Left hindlimb (tissue), 1 donor: Measurements from ENCODE around the gene MVK.

Experiments used
- DNase-seq: peaks from one replicate; pipeline ENCODE4 v3.0.0-alpha.2; 2018

The MVK gene

DNA sequence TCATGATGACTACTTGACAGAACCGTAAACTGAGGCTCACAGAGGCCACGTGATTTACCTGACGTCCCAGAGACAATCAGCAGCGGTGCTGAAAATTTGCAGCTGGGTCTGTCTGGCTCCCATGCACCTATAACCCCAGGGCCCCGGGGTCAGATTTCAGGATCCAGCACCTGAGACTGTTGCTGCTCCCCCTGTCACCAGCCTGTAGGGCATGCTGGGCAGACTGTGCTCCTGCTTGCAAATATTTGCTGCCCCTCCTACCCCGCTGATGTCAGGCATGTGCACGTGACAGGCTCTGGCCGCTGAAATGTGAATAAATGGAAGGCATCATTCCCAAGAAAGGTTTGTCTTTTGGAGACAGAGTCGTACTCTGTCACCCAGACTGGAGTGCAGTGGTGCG lies 6.3 kb upstream of the MVK start:
- no peak for DNase-seq

DNA sequence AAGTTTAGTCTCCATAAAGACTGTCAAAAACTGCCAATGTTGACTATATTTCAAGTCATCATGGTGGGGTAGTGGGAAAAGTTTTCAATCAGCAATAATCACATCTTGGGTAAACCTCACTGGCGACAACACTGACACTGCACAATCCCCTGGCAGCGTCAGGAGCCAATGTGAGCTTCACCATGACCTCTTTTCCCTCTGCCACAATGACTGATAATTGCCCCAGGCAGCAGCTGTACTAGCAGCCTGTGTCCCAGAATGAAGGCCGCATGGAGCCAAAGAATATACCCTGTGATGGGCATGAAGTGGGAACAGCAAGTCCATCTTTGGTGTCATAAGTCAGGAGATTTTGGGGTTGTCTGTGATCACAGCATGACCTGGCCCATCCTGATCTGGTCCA lies 5.6 kb upstream of the MVK start:
- DNase-seq, result no peak

DNA sequence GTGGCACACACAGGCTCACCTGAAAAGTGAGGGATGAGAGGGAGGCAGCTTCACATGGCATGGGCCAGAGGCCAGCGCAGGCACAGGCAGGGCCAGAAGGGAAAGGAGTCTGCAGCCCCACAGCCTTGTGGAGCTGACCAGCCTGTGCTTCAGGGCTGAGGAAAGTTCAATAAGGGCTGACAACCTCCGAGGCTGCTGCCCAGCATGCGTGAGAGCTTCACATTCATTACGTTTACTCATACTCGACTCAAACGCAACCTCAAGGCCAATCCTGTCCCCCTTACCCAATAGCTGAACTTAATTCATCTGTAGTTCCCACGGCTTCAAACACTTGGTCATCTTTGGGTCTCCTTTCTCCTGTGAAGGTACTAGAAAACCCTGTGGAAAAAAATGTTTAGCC lies 5.1 kb upstream of the MVK start:
- DNase-seq, result no peak

DNA sequence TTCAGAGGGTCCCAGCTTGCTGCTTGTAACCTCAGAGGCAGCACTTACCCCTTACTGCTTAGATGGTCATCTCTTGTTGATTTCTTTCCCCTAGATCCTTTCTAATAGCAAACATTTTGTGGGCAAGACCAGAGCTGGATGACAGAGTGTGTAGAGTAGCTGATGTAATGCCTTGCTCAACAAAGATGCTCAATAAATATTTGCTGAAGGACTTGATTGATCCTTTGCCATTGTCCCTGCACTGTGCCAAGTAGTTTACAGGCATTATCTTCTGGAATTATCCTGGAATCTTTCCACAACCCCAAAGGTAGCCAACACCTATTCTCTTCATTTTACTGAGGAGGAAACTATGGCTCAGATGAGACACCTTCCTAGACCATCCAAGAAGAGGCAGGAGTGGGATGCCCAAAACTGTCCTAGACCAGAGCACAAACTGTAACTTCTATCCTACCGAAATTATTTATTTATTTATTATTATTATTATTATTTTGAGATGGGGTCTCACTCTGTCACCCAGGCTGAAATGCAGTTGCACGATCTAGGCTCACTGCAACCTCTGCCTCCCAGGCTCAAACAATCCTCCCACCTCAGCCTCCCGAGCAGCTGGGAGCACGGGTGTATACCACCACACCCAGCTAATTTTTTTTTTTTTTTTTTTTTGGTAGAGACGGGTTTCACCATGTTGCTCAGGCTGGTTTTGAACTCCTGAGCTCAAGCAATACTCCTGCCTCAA lies 1.7 kb upstream of the MVK start:
- no peak for DNase-seq

DNA sequence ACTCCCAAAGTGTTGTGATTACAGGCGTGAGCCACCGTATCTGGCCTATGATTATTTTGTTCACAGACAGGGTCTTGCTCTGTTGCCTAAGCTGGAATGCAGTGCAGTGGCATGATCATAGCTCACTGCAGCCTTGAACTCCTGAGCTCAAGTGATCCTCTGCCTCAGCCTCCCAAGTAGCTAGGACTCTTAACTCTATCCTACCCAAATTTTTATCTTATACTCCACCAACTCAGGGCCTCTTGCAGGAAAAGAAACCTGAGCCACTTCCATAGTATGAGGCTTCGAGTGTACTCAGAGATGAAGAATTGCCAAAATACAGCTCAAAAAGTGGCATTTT lies 1.1 kb upstream of the MVK start:
- no peak for DNase-seq

DNA sequence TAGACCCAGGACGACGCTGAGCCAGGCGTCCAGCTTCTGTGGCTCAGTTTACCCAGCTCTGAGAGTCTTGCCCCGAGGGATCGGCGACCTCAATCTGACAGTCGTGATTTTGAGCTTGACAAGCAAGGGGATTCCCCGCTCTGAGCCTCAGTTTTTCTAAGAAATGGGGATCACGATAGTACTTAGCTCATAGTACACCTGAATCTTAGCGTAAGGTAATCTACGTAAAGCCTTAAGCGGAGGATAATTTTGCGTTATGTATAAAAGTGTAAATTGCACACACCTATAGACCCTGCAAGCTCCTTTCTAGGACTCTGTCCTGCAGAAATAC lies 285 bp downstream of the MVK start:
- DNase-seq, result no peak

DNA sequence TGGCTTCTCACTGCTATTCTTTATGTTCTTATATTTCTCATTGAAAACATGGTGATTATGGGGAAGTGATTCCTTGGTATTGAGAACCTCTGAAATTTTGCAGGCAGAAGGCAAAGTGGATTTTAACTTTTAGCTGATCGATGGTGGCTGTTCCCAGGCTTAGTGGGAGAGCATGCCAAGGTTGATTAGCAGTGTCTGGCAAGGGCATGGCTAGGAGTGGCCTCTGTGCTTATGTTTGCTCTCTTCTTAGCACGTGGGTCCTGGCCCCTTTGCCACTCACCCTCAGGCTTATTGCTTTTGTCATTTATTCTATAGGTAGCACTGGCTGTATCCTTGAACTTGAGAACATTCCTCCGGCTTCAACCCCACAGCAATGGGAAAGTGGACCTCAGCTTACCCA lies 2.1 kb downstream of the MVK start:
- no peak for DNase-seq

DNA sequence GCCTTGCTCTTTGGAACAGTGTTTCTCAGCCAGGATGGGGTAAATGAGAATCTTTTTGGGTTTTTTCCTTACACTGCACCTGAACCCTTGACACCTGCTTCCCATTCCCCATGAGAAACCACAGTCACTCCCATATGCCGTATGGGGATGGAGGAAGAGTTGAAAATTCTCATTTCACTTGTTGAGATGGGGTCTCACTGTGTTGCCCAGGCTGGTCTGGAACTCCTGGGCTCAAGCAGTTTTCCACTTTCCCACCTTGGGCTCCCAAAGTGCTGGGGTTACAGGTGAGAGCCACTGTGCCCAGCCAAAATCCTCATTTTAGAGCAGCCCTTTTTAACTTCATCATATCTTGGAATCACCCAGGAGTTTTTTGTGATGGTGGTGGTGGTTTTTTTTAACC lies 3.7 kb downstream of the MVK start:
- no peak for DNase-seq

DNA sequence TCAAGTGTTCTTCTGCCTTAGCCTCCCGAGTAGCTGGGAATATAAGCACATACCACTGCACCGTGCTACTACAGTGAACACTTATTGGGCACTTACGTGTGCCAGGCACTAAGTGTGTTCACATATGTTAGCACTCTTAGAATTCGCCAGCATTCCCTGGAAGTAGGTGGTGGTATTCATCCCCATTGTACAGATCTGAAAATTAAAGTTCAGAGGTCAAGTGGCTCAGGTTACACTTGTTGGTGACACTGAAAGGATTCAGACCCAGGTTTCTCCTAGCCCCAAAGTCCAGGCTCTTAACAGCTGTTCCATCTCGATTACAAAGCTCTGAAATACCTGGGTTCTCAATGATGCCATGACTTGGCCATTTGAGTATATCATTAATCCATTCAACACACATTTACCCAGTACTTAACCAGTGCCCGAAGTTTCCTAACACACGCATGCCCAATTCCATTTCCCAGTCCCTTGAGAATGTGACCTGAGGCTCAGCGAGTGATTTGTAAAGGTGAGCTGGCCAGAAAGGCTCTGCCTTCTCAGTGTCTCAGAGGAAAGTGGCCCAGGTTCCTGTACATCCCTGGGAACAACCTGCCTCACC lies 4.8 kb downstream of the MVK start:
- no peak for DNase-seq

DNA sequence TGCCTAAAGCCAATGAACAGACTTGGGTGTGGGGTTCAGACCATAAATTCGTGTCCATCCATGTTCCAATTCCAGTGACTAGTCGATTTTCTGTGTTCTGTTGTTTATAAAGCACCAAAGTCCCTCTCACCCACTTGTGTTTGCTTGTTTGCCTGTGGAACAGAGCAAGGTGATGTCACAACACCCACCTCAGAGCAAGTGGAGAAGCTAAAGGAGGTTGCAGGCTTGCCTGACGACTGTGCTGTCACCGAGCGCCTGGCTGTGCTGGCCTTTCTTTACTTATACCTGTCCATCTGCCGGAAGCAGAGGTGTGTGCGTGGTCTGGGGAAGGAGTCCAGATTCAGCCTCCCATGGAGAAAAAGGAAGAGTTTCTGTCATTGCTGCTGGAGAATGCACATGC lies 6.0 kb downstream of the MVK start:
- DNase-seq, result no peak

DNA sequence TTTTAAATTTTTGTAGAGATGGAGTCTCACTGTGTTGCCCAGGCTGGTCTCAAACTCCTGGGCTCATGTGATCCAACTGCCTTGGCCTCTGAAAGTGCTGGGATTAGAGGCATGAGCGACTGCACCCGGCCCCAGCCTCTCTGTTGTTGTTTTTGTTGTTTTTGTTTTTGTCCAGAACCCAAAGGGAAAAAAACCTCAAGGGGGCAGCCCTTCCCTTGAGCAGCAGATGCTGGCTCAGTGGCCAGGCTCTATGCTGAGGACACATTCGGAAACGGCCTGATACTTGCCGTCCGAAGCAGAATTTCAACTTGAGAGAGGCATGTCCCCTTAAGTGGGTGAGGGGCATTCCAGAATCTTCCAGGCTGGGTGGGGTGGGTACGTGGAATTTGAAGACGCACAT lies 6.7 kb downstream of the MVK start:
- DNase-seq, result no peak

DNA sequence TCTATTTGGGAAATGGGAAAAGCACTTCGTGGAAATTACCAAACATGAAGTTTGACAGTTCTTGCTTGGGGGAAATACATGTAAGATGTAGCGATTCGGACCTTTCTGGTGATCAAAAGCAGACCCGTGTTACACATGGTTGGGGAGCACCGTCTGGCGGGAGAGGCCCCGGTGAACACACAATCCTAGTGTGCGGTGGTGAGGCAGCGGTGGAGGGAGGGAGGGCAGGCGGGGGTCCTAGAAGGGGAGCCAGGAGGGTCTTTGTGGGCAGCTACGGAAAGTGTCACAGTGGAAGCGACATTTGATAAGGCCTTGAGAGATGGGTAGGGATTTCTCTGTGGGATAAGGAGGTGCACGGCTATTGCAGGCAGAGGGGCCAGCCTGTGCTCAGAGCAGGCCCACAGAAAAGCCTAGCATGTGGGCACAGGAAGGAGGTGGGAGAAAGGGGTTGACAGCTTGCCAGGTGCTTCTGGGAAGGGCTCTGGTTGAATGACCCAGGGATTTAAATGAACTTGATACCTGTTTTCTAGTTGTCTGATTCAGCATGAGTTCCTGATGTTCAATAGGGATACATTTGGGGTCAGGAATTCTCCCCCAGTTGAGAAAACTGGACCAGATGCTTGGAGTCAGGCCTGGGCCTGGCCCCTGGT lies 7.2 kb downstream of the MVK start:
- no peak for DNase-seq

DNA sequence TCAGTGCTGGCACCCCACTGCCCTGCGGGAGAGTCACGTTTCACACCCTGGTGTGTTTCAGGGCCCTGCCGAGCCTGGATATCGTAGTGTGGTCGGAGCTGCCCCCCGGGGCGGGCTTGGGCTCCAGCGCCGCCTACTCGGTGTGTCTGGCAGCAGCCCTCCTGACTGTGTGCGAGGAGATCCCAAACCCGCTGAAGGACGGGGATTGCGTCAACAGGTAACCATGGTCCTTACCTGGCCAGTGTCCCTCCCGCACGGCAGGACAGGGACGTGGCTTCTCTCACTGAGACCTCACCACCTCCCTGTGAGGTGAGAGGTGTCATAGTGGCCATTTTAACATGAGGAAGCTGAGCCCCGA lies 7.7 kb downstream of the MVK start:
- no peak for DNase-seq

DNA sequence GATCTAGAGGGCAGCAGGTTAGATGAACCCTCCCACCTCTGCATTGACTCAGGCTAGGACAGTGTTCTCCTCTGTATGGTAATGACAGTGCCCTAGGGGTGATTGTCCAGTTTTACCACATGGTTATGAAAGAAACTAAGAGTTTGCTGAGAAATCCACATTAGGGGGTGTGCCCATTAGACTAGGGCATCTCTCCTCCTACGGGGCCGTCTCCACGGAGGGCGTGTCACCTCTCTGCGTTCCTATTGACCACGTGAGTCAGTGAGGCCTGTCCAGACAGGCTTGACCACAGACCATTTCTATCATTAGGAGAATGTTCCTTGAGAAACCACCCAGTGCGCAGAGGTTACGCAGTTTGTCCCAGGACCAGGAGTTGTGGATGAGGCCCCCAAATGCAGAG lies 8.3 kb downstream of the MVK start:
- no peak for DNase-seq

DNA sequence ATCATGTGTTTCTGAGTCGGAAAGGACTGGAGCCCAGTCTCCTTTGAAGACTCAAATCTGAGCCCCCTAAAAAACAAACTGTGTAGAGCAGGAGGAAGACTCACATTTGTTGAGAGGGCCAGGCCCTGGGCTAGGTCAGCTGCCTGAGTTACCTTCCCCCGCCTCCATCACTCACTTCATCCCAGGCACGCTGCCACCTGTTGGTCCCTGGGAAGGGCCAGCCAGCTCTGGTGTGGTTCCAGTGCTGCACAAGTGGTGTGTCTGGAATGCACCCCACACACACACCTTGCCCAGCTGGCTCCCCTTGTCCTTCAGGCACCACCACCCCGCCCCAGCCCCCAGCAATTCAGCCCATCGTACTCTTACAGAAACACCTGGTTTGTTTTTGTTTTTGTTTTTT lies 9.0 kb downstream of the MVK start:
- DNase-seq, result no peak

DNA sequence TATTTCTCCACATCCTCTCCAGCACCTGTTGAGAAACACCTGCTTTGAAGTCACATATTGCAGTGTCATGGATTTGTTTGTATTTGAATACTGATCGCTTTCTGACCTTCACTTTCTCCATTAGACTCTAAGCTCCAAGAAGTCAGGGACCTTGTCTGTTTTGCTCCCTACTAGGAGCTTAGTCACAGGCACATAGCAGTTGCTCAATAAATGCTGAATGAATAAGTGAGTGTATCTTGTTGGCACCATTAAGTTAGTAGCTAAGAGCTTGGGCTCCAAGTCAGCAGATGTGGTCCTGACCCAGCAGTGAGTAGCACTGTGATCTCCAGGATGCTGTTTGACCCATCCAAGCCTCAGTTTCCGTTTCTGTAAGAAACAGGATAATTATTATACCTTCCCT lies 10.1 kb downstream of the MVK start:
- DNase-seq, result no peak

DNA sequence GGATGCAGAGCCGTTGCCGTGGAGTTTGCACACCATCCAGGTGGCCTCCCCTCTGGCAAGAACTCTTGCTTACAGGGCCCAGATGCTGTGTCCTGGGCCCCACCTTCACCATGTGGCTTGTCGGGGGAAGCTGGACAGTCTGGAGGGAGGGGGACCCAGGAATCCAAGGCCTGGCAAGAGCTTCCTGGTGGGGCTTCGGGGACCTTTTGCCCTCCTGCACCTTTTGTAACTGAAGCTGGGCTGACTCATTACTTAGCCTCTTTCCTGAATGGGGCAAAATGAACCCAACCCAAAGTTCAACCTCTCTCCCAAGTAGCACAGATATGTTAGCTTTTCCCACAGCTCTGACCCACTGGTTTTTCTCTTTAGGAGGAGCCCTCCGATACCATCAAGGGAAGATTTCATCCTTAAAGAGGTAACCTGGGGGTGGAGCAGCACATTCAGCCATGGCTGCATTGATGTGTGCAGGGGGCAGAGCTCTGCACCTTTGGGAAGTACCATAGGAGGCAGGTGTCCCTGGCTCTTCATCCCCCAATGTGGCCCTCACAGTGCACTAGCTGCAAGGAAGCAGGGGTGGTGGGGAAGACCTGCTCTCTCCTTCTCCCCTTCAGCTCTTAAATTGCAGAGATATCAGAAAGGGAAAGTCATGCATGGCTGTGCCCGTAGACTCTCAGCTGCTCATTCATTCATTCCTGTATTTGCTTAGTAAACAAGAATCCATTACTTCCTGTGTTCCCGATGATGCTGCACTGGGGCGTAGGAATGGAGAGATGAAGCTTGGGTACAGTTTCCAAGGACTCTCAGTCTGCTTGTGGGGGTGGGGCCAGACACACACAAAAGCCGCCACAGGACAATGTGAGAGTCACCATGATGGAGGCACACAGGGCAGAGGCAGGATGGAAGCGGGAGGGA lies 13.0 kb downstream of the MVK start:
- DNase-seq, result no peak

DNA sequence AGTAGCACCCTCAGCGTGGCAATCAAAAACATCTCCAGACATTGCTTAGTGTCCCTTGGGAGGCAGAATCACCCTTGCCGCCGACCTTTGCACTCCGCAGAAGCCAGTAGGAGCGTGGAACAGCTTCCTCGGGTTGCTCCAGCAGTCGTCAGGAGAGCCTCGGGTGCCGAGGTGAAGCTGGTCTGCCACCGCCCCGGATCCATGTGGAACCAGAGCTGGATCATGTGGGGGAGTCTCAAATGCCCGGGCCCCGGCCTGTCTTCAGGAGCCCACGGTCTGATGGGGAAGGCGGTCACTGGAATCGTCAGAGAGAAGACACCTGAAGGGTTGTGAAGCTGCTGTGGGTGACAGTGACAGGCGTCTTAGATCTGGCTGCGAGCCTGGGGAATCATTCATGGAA lies 14.3 kb downstream of the MVK start:
- DNase-seq, result no peak

DNA sequence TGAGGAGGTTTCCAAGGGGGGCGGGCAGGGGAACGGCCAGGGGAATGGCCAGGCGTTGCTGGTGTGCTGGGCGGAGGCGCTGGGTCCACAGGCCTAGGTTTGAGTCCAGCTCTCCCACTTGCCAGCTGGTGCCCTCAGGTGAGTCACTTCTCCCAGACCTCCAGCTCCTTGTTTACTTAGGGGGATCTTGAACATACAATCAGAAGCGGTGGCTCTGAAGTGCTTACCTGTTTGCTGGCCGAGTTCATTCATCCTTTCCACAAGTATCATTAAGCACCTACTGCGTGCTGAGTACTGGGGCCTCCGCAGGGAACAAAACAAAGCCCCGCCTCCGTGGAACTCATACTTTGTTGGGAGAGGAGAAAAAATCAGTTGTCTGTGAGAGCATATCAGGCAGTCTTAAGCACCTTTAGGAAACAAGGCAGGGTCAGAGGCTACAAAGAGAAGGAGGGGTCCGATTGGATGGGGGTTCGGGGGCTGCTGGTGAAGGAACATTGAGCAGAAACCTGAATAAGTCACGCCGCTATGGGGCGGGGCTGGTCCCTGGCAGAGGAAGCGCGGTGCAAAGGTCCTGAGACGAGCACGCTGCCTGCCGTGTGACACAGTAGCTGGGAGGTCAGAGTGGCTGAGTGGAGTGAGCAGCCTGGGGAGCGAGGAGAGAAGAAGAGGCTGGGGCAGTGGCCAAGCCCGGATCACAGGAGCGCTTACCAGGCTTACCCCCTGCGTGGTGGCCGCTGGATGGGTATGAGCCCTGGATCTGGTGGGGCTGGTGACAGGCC lies 15.1 kb downstream of the MVK start:
- DNase-seq, result no peak

DNA sequence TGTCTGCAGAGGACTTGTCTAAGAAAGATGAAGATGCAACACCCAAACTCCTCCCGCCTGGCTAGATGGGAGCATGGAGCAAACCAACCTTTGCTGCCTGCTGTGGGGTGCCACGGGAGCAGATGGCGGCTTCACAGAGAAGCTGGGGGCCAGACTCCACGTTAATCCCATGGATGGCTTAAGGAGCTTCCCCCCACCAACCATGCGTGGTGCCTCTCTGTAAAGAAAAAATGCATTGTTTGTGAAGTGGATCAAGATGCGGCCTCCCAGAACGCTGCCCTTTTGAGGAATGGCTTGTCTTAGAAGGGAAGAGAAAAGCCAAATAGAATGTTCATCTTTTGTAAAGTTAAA lies 15.6 kb downstream of the MVK start:
- no peak for DNase-seq

DNA sequence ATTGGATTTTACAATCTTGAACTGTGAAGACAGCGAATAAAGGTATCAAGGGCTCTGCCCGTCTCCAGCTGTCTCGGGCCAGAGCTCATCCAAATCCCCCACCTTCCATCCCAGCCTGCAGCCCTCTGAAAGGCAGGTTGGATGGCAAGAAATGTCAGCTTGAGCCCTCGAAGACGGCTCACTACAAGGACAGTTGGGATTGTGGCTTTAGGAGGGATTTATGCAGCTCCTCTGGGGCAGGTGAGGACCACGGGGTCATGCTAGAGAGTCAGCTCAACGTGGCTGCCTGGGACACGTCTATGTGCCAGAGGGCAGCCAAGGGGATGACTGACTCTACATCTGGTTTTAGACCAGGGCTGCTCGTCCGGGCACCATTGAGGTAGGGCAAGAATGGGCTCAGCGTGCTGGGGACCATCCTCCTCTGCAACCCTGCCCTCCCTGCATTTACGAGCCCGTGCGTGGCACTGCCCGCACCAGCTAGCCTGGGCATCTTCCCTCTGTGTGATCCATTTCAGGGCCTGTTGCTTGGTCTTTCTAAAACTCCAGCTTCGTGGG lies 16.2 kb downstream of the MVK start:
- DNase-seq, result no peak

DNA sequence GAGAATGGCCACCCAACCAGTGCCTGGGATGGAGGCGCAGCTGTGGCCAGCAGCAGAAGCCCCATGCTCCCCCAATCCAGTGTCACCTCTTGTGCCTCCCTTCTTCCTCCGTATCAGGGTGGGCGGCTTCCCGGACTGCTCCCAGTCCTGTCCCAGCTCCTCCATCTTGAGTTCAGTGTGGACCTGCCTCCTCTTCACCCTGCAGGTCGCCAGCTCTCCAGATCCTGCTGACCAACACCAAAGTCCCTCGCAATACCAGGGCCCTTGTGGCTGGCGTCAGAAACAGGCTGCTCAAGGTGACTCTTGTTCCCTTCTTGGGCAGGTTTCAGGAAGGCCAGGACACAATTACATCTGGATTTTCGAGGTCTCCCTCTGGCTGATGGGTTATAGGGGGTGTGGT lies 17.0 kb downstream of the MVK start:
- DNase-seq, result no peak

DNA sequence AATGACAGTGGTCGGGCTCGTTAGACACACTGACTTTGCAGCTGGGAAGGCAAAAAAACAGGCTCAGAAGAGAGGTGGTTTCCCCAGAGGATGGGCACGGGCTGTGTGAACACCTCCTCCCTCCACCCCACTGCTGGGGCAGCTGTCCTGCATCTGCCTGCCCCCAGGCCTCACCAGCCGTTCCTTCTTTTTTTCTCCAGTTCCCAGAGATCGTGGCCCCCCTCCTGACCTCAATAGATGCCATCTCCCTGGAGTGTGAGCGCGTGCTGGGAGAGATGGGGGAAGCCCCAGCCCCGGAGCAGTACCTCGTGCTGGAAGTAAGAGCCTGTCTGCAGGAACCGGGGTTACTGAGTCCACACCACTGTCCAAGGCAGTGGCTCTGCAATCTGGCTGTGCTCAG lies 17.4 kb downstream of the MVK start:
- DNase-seq, result no peak
